ENCODE results near the gene ROBO2.

The ROBO2 gene

DNA sequence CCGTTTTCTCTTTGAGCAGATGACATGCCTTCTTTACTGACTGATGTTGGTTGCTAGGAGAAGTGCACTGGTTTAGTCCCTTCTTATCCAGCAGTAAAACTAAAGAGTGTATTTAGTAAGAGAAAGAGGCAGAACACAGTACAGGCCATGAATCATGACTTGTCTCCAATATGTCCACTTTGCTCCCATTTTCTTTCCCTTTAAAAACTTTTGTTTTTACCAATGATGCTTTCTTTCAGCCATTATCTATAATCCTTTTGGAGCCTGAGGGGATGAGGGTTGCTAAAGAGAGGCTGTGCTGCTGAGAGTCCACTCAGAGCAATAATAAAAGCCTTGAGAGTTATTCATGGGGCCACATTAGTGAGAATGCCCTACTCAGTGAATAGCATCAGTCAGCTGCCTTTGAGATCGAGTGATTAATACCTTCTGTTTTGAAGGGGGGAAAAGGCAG, 12.2 kb downstream of the ROBO2 start:
- H3K4me1 ChIP-seq (ENCODE audit: control insufficient read depth, insufficient read depth, low read length) = peaks cover 28% of the 10 kb centered on the region
- peak overlapping the region; percentile 79 for H3K27ac ChIP-seq (ENCODE audit: insufficient read depth, low read depth, low read length, poor library complexity, severe bottlenecking)
- H3K9me3 ChIP-seq (ENCODE audit: control insufficient read depth, low read length) = no peaks in the 10 kb centered on the region
- H3K4me3 ChIP-seq (ENCODE audit: insufficient read depth, low read depth, low read length) = no peak overlapping the region
- 28 to 48% methylated on average over 2 of the region's 2 CpGs for WGBS, 2 experiments
- H3K27me3 ChIP-seq (ENCODE audit: control insufficient read depth, insufficient read depth, low read length, poor library complexity, severe bottlenecking) = no peaks in the 10 kb centered on the region
- no peaks in the 10 kb centered on the region for H3K36me3 ChIP-seq (ENCODE audit: control insufficient read depth, insufficient read depth, low read length)

DNA sequence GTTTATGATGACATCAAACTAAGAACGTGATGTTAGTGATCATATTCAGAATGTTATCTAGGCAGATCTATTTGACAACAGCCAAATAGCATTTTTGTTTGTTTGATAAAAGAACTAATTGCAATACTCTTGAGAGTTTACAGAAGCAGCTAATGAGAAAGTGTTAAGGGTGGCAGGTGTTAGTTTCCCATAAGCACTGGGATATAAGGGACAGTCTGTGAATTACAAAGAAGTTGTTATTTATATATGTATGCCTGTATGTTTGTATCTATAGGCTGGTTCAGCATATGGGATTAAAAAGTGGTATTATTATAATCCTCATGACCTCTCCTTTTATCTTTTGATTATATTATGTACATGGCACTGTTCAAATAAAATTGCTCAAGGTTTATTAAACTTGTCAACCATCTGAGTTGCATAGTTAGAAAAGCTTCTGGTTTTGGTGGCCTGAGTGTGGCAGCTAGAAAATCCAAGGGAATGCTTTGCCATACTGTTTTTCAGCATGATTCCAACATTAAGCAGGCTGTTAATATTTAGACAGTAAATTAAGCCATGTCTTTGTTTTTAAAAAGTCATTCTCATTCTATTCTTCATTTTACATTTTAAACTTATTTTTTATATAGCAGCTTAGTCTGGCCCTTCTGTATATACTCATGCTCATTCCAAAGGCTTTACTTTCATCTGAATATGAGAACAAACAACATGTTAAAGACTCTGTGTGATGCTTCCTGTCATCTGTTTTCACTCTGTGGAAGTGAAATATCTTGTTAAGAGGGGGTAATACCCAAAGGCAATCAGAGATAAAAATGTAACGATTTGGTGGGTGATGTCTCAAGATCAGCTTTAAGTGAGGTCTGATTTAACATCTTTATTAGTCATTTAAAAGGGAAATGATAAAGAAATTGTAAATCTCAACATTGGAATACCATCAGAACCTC, 13.1 kb downstream of the ROBO2 start:
- 53 to 89% methylated on average over 2 of the region's 2 CpGs for WGBS, 2 experiments
- H3K27me3 ChIP-seq (ENCODE audit: control insufficient read depth, insufficient read depth, low read length, poor library complexity, severe bottlenecking) = no peaks in the 10 kb centered on the region
- peaks cover 28% of the 10 kb centered on the region for H3K4me1 ChIP-seq (ENCODE audit: control insufficient read depth, insufficient read depth, low read length)
- no peaks in the 10 kb centered on the region for H3K9me3 ChIP-seq (ENCODE audit: control insufficient read depth, low read length)
- H3K4me3 ChIP-seq (ENCODE audit: insufficient read depth, low read depth, low read length) = no peak overlapping the region
- peak overlapping the region; percentile 79 for H3K27ac ChIP-seq (ENCODE audit: insufficient read depth, low read depth, low read length, poor library complexity, severe bottlenecking)
- no peaks in the 10 kb centered on the region for H3K36me3 ChIP-seq (ENCODE audit: control insufficient read depth, insufficient read depth, low read length)

DNA sequence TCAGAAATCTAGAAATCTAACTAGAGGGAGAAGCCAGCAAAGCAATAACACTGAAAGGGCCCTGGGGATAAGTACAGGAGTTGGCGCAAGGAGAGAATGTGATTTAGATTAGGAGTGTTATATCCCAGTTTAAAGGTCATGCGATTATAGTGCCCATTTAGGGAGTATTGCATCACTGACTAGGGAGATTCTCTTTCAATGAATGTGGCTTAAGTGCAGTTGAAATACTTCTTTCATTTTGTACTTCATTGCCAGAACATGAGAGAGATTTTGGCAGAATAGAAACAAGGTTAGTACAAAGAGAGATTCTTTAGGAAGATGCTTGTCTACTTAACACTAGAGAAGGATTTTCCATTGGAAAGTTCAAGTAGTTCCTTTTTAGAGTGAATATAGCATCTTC, 13.9 kb downstream of the ROBO2 start:
- WGBS, 2 experiments = 91 to 95% methylated on average over 2 of the region's 2 CpGs
- H3K36me3 ChIP-seq (ENCODE audit: control insufficient read depth, insufficient read depth, low read length) = no peaks in the 10 kb centered on the region
- no peaks in the 10 kb centered on the region for H3K27me3 ChIP-seq (ENCODE audit: control insufficient read depth, insufficient read depth, low read length, poor library complexity, severe bottlenecking)
- H3K4me3 ChIP-seq (ENCODE audit: insufficient read depth, low read depth, low read length) = no peak overlapping the region
- no peak overlapping the region for H3K27ac ChIP-seq (ENCODE audit: insufficient read depth, low read depth, low read length, poor library complexity, severe bottlenecking)
- H3K9me3 ChIP-seq (ENCODE audit: control insufficient read depth, low read length) = no peaks in the 10 kb centered on the region
- peaks cover 28% of the 10 kb centered on the region for H3K4me1 ChIP-seq (ENCODE audit: control insufficient read depth, insufficient read depth, low read length)

DNA sequence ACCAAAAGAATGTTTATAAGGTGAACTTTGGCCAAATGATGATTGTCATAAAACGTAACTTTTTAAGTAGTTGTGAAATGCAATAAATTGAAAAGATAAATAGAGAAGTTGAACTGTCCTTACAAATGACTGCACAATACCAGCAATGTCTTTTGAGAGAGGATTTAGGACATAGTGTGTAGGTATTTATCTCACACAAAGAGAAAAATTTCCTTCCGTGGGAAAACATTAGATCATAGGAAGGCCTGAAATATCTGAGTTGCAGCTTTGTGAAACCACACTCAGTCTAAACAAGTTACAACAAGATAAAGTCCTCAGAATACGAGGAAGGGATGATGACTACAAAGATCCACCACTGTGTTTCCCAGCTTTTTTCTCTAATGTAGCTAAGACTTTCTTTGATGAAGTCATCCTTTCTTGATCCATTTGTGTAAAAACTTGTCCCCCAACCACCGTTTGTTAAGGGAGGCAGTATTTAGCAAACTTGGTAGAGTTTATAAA, 16.0 kb downstream of the ROBO2 start:
- Histone ChIP-seq H3K27ac (ENCODE audit: insufficient read depth, low read depth, low read length, poor library complexity, severe bottlenecking) (no peak overlapping the region), H3K36me3 (ENCODE audit: control insufficient read depth, insufficient read depth, low read length) (no peaks in the 10 kb centered on the region), H3K27me3 (ENCODE audit: control insufficient read depth, insufficient read depth, low read length, poor library complexity, severe bottlenecking) (no peaks in the 10 kb centered on the region), H3K4me3 (ENCODE audit: insufficient read depth, low read depth, low read length) (no peak overlapping the region), H3K9me3 (ENCODE audit: control insufficient read depth, low read length) (no peaks in the 10 kb centered on the region), H3K4me1 (ENCODE audit: control insufficient read depth, insufficient read depth, low read length) (peaks cover 28% of the 10 kb centered on the region)
- WGBS, 2 experiments = 73 to 74% methylated on average over 3 to 4 of the region's 4 CpGs

DNA sequence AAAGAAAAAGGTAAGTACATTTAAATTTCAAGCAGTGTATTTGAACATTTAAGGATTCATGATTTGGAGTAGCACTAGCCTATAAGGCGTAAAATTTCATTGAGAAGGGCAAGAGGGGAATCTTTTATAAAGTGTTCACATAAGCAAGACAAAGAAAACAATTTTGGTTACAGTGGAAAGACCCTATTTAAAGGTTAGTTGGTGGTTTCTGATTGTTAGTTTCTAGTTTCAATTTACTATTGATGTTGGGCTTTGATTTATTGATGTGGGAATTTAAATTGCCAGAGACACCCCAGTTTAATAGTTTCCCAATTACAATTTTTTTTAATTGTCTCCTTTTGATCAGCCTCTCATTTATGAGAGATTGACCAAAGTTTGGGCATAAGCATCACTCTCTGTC, 19.5 kb downstream of the ROBO2 start:
- Histone ChIP-seq H3K36me3 (ENCODE audit: control insufficient read depth, insufficient read depth, low read length) (no peaks in the 10 kb centered on the region), H3K4me1 (ENCODE audit: control insufficient read depth, insufficient read depth, low read length) (peaks cover 5% of the 10 kb centered on the region), H3K27me3 (ENCODE audit: control insufficient read depth, insufficient read depth, low read length, poor library complexity, severe bottlenecking) (no peaks in the 10 kb centered on the region), H3K9me3 (ENCODE audit: control insufficient read depth, low read length) (no peaks in the 10 kb centered on the region), H3K27ac (ENCODE audit: insufficient read depth, low read depth, low read length, poor library complexity, severe bottlenecking) (no peak overlapping the region), H3K4me3 (ENCODE audit: insufficient read depth, low read depth, low read length) (no peak overlapping the region)
- 94 to 100% methylated on average over 1 of the region's 1 CpG for WGBS, 2 experiments

DNA sequence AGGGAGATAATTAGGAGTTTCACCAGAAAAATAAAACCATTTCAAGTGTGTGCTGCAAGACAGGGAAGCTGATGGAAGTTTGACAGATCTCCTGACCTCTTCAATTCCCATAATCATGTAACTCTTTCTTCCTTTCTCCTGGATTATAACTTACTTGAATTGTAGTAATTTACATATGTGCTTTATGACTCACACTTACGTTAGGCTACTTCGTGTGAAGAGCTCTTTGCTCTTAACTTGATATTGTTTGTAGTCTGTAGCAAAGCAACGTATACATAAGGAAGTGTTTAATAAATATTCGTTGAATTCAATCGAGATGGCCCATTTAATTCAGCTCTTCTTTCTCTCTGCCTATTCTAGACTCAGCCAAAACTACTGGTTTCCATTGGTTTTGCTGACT, 23.5 kb downstream of the ROBO2 start:
- no peak overlapping the region for H3K4me3 ChIP-seq (ENCODE audit: insufficient read depth, low read depth, low read length)
- no peaks in the 10 kb centered on the region for H3K36me3 ChIP-seq (ENCODE audit: control insufficient read depth, insufficient read depth, low read length)
- no peak overlapping the region for H3K27ac ChIP-seq (ENCODE audit: insufficient read depth, low read depth, low read length, poor library complexity, severe bottlenecking)
- no peaks in the 10 kb centered on the region for H3K9me3 ChIP-seq (ENCODE audit: control insufficient read depth, low read length)
- no peaks in the 10 kb centered on the region for H3K4me1 ChIP-seq (ENCODE audit: control insufficient read depth, insufficient read depth, low read length)
- WGBS, 2 experiments = 99 to 100% methylated on average over 5 of the region's 5 CpGs
- H3K27me3 ChIP-seq (ENCODE audit: control insufficient read depth, insufficient read depth, low read length, poor library complexity, severe bottlenecking) = no peaks in the 10 kb centered on the region

DNA sequence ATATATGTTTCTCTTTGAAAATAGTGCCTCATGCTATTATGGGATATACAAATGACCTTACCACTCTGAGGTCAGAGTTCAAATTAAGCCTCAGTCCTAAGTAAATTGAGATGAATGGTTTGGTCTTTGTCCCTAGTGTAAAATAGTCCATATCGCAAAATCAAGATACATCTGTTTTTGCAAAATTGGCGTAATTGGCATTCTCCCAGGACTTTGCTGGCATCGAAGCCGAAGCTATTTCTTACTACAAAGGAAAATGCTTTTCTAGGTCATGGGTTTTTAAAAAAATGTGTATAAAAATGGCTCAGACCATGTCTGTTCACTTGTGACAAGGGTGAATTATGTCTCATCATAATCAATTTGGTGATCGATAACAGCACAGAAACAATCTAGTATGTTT, 25.9 kb downstream of the ROBO2 start:
- Histone ChIP-seq H3K4me1 (ENCODE audit: control insufficient read depth, insufficient read depth, low read length) (no peaks in the 10 kb centered on the region), H3K9me3 (ENCODE audit: control insufficient read depth, low read length) (no peaks in the 10 kb centered on the region), H3K36me3 (ENCODE audit: control insufficient read depth, insufficient read depth, low read length) (no peaks in the 10 kb centered on the region), H3K27ac (ENCODE audit: insufficient read depth, low read depth, low read length, poor library complexity, severe bottlenecking) (no peak overlapping the region), H3K27me3 (ENCODE audit: control insufficient read depth, insufficient read depth, low read length, poor library complexity, severe bottlenecking) (no peaks in the 10 kb centered on the region), H3K4me3 (ENCODE audit: insufficient read depth, low read depth, low read length) (no peak overlapping the region)
- 94 to 96% methylated on average over 5 of the region's 5 CpGs for WGBS, 2 experiments

DNA sequence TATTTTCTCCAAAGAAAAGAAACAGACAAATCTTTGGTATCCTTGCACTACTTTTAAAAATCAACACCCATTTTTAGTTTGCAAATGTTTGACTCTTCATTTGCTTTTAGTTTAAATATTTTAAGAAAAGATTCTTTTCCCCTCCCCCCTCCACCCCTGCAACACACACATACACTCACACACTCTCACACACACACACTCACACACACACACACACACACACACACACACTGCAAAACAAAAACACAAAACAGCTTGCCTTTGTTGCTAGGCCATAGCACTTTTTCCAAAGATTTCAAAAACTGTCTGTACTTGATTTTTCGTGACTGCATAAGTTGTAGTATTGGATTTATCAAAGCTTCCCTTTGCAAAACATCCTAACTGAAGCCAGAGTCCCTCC, 26.9 kb downstream of the ROBO2 start:
- no peaks in the 10 kb centered on the region for H3K9me3 ChIP-seq (ENCODE audit: control insufficient read depth, low read length)
- no peak overlapping the region for H3K27ac ChIP-seq (ENCODE audit: insufficient read depth, low read depth, low read length, poor library complexity, severe bottlenecking)
- H3K27me3 ChIP-seq (ENCODE audit: control insufficient read depth, insufficient read depth, low read length, poor library complexity, severe bottlenecking) = no peaks in the 10 kb centered on the region
- no peaks in the 10 kb centered on the region for H3K36me3 ChIP-seq (ENCODE audit: control insufficient read depth, insufficient read depth, low read length)
- H3K4me3 ChIP-seq (ENCODE audit: insufficient read depth, low read depth, low read length) = no peak overlapping the region
- H3K4me1 ChIP-seq (ENCODE audit: control insufficient read depth, insufficient read depth, low read length) = no peaks in the 10 kb centered on the region
- WGBS, 2 experiments = 90% methylated on average over 1 of the region's 1 CpG; no CpG with 5 or more reads in 1 of the 2 experiments

DNA sequence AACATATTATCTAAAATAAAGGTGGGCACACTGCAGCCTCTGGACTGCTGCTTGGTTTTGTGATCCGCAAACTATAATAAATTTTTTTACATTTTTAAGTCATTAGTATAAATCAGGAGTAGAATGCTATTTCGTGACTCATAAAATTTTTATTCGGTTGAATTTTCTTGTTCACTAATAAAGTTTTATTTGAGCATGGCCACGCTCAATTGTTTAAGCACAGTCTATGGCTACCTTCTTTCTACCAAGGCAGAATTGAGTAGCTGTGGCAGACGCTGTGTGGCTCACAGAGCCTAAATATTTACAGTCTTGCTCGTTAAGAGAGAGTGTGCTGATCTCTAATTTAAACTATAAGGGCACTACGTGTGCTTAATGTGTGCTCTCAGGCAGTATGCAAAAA, 28.9 kb downstream of the ROBO2 start:
- Histone ChIP-seq H3K36me3 (ENCODE audit: control insufficient read depth, insufficient read depth, low read length) (no peaks in the 10 kb centered on the region), H3K4me3 (ENCODE audit: insufficient read depth, low read depth, low read length) (no peak overlapping the region), H3K27ac (ENCODE audit: insufficient read depth, low read depth, low read length, poor library complexity, severe bottlenecking) (no peak overlapping the region), H3K9me3 (ENCODE audit: control insufficient read depth, low read length) (no peaks in the 10 kb centered on the region), H3K4me1 (ENCODE audit: control insufficient read depth, insufficient read depth, low read length) (no peaks in the 10 kb centered on the region), H3K27me3 (ENCODE audit: control insufficient read depth, insufficient read depth, low read length, poor library complexity, severe bottlenecking) (no peaks in the 10 kb centered on the region)
- WGBS, 2 experiments = 89 to 92% methylated on average over 6 of the region's 7 CpGs

DNA sequence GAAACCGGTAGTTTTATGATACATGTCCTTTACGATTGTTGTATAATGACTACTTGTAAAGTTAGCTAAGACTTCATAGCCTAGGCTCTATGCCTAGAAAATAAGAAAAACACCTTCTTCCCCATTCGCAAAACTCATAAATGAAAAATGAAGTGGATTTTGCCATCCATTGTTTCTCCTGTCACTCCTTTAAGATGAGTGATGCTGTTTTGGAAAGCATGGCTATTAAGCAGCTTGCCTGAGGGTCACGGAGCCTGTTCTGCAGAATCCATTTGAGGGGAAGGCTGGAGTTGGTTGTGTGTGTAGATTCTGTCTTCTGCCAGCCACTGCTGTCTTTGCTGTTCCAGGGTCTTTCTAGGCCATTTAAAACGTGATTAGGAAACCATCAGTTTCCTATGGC, 31.5 kb downstream of the ROBO2 start:
- Histone ChIP-seq H3K4me1 (ENCODE audit: control insufficient read depth, insufficient read depth, low read length) (no peaks in the 10 kb centered on the region), H3K36me3 (ENCODE audit: control insufficient read depth, insufficient read depth, low read length) (no peaks in the 10 kb centered on the region), H3K27ac (ENCODE audit: insufficient read depth, low read depth, low read length, poor library complexity, severe bottlenecking) (no peak overlapping the region), H3K4me3 (ENCODE audit: insufficient read depth, low read depth, low read length) (no peak overlapping the region), H3K27me3 (ENCODE audit: control insufficient read depth, insufficient read depth, low read length, poor library complexity, severe bottlenecking) (no peaks in the 10 kb centered on the region), H3K9me3 (ENCODE audit: control insufficient read depth, low read length) (no peaks in the 10 kb centered on the region)
- 69 to 89% methylated on average over 2 to 5 of the region's 5 CpGs for WGBS, 2 experiments

Measured in ectodermal cell (in vitro differentiated cells).